ENCODE data around the gene MOB1B. TPM values are rescaled to one million over a fixed set of nuclear protein-coding genes. Genes with fewer than 3 reads are reported as not detected.

MOB1B gene
- total RNA-seq, 1 experiment from 2014 or later = 21.0 TPM

DNA sequence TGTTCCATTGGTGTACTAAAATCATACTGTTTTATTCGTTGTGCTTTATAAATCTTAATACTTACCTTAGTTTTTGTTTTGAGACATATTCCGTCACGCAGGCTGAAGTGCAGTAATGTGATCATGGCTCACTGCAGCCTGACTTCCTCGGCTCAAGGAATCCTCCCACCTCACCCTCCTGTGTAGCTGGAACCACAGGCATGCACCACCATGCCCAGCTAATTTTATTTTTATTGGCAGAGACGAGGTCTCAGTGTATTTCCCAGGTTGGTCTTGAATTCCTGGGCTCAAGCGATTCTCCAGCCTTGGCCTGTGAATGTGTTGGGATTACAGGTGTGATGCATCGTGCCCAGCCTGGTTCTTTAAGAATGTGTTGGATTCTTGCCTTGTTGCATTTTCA, 66.9 kb downstream of the MOB1B start:
- ChIA-PET CTCF (no interaction called here), POLR2A (ENCODE audit: low non-redundant PET) (no interaction called here)
- H3K27me3 ChIP-seq (replicated peaks; ENCODE audit: insufficient read depth, low read depth, low read length, poor library complexity) = no peaks in the 10 kb centered on the region
- BruUV-seq (replicated peaks) = no TSS peak
- H3K27ac ChIP-seq (ENCODE audit: low read depth, low read length, poor library complexity, severe bottlenecking) = no peak overlapping the region
- no peaks in the 10 kb centered on the region for H3K36me3 ChIP-seq (ENCODE audit: insufficient read depth, low read length, poor library complexity, severe bottlenecking)
- no peaks in the 10 kb centered on the region for H3K4me1 ChIP-seq (ENCODE audit: insufficient read depth, low read length, poor library complexity, severe bottlenecking)
- TF ChIP-seq EZH2 (IDR thresholded peaks at IDR 0.05; ENCODE audit: borderline replicate concordance, low read depth, low read length, poor library complexity, severe bottlenecking) = no peak
- TF ChIP-seq, protein P1, sequence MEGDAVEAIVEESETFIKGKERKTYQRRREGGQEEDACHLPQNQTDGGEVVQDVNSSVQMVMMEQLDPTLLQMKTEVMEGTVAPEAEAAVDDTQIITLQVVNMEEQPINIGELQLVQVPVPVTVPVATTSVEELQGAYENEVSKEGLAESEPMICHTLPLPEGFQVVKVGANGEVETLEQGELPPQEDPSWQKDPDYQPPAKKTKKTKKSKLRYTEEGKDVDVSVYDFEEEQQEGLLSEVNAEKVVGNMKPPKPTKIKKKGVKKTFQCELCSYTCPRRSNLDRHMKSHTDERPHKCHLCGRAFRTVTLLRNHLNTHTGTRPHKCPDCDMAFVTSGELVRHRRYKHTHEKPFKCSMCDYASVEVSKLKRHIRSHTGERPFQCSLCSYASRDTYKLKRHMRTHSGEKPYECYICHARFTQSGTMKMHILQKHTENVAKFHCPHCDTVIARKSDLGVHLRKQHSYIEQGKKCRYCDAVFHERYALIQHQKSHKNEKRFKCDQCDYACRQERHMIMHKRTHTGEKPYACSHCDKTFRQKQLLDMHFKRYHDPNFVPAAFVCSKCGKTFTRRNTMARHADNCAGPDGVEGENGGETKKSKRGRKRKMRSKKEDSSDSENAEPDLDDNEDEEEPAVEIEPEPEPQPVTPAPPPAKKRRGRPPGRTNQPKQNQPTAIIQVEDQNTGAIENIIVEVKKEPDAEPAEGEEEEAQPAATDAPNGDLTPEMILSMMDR (conservative IDR thresholded peaks at IDR 0.05; ENCODE audit: low read depth, low read length) = no peak
- intact Hi-C loops (cut with micrococcal nuclease; ENCODE audit: unreplicated experiment) = no loop called here
- no peak for DNase-seq (ENCODE audit: low spot score)
- H3K4me3 ChIP-seq (ENCODE audit: low read depth, low read length, poor library complexity, severe bottlenecking) = no peak overlapping the region
- no peaks in the 10 kb centered on the region for H3K9me3 ChIP-seq (ENCODE audit: low read depth, low read length, poor library complexity, severe bottlenecking)

DNA sequence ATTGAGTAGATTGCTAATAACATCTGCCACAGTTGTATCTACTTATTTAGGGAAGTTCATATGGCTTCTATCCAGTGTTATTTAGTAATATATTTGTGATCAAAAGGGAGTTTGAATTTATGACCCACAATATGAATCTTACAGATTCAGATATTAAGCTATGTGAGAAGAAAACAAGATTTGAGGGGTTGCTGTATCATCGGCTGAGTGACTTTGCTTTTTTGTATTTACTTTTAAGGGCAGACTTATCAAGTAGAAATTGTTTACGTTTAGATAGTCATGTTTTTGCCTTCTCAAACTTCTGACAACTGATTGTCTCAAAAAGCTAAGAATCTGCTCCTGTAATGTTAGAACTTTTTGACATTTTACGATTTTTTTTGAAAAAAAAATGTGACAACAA, 74.1 kb downstream of the MOB1B start:
- no TSS peak for BruUV-seq (replicated peaks)
- no peaks in the 10 kb centered on the region for H3K4me1 ChIP-seq (ENCODE audit: insufficient read depth, low read length, poor library complexity, severe bottlenecking)
- no peaks in the 10 kb centered on the region for H3K27me3 ChIP-seq (replicated peaks; ENCODE audit: insufficient read depth, low read depth, low read length, poor library complexity)
- intact Hi-C loops (cut with micrococcal nuclease; ENCODE audit: unreplicated experiment) = no loop called here
- H3K27ac ChIP-seq (ENCODE audit: low read depth, low read length, poor library complexity, severe bottlenecking) = no peak overlapping the region
- no peaks in the 10 kb centered on the region for H3K36me3 ChIP-seq (ENCODE audit: insufficient read depth, low read length, poor library complexity, severe bottlenecking)
- ChIA-PET CTCF (no interaction called here), POLR2A (ENCODE audit: low non-redundant PET) (no interaction called here)
- no peaks in the 10 kb centered on the region for H3K9me3 ChIP-seq (ENCODE audit: low read depth, low read length, poor library complexity, severe bottlenecking)
- H3K4me3 ChIP-seq (ENCODE audit: low read depth, low read length, poor library complexity, severe bottlenecking) = no peak overlapping the region
- no peak for DNase-seq (ENCODE audit: low spot score)
- TF ChIP-seq, protein P1 (conservative IDR thresholded peaks at IDR 0.05; ENCODE audit: low read depth, low read length) = no peak

DNA sequence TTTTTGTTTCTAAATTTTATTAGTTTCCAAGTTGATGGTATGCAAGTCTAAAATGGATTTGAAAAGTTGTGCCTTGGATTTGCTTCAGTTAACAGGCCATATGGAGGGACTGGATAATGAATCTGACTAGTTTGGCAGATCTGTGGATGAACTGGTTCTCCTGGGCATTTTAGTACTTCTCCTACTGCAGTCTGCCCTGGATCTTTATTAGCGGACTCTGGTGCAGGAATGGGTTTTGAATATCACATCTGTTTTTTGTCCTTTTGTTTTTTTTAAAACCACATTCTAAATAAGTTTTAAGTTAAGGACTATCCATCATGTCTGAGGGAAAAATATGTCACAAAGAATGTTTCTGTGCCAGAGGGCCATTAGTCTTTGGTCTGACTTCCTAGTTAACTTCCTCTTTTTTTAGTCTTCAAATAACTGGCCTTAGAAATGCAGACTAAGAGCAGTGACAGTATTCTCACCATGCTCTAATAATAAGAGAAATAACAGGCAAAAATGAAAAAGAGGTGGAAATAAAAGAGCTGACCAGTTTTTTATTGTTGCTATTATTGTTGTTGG, 77.4 kb downstream of the MOB1B start:
- Histone ChIP-seq H3K9me3 (ENCODE audit: low read depth, low read length, poor library complexity, severe bottlenecking) (no peaks in the 10 kb centered on the region), H3K4me3 (ENCODE audit: low read depth, low read length, poor library complexity, severe bottlenecking) (no peak overlapping the region), H3K4me1 (ENCODE audit: insufficient read depth, low read length, poor library complexity, severe bottlenecking) (no peaks in the 10 kb centered on the region), H3K36me3 (ENCODE audit: insufficient read depth, low read length, poor library complexity, severe bottlenecking) (no peaks in the 10 kb centered on the region), H3K27me3 (replicated peaks; ENCODE audit: insufficient read depth, low read depth, low read length, poor library complexity) (no peaks in the 10 kb centered on the region), H3K27ac (ENCODE audit: low read depth, low read length, poor library complexity, severe bottlenecking) (no peak overlapping the region)
- BruUV-seq (replicated peaks) = no TSS peak
- intact Hi-C loops (cut with micrococcal nuclease; ENCODE audit: unreplicated experiment) = no loop called here
- TF ChIP-seq, protein P1 (conservative IDR thresholded peaks at IDR 0.05; ENCODE audit: low read depth, low read length) = no peak
- no peak for TF ChIP-seq EZH2 (IDR thresholded peaks at IDR 0.05; ENCODE audit: borderline replicate concordance, low read depth, low read length, poor library complexity, severe bottlenecking)
- ChIA-PET CTCF (no interaction called here), POLR2A (ENCODE audit: low non-redundant PET) (no interaction called here)
- no peak for DNase-seq (ENCODE audit: low spot score)
